Stomach (tissue), 4 donors: ENCODE measurements around the gene TRIM10.

Source experiments
- EP300 ChIP-seq: sonication (generic); formaldehyde crosslinking; IDR thresholded peaks from one replicate; pipeline ENCODE4 v1.6.1; 2017; ENCODE audit warnings: antibody characterized with exemption
- POLR2A ChIP-seq, 4 donors: fragments of 450-650 bp; IDR thresholded peaks; one replicate each; pipeline ENCODE4 v1.6.1; 2016; ENCODE audit warnings: antibody characterized with exemption in 4 of 4, control low read depth in 2 of 4, mild to moderate bottlenecking in 1 of 4, moderate library complexity in 1 of 4
- POLR2AphosphoS5 ChIP-seq, 3 donors: sonication (generic); formaldehyde crosslinking; IDR thresholded peaks; one replicate each; pipeline ENCODE4 v1.6.1; 2016; ENCODE audit warnings: antibody characterized with exemption in 3 of 3
- TF ChIP-seq, protein P1 (sequence below), 7 experiments: fragments of 450-650 bp in 4 of 7; fragments of 200-600 bp in 3 of 7; sonication (generic) in 3 of 7; IDR thresholded peaks; one replicate each; pipeline ENCODE4 v1.5.1; 2016 to 2019; ENCODE audit warnings: antibody characterized with exemption in 7 of 7, control low read depth in 2 of 7, mild to moderate bottlenecking in 1 of 7

DNA sequence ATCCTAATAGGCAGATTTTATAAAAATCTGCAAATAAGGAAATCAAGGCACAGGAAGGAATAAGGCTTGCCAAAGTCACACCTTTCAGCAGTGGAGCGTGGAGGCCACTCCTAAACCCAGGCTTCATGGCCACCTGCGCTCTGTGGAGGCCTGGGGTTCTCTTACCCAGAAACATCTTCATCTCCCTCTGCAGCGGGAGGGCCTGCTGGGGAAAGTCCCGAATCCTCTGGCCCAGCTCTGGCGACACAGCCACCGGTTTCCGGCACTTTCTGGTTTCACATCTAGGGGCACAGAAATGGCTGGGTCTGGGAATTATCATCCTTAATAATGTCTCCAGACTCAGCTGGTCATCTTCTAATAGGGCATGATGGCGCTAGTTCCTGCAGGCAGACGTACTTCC lies 4.2 kb downstream of the TRIM10 start:
- TF ChIP-seq POLR2AphosphoS5 (IDR thresholded peaks at IDR 0.05) (no peak), POLR2A (IDR thresholded peaks at IDR 0.05) (no peak), EP300 (no peak)
- TF ChIP-seq, protein P1, sequence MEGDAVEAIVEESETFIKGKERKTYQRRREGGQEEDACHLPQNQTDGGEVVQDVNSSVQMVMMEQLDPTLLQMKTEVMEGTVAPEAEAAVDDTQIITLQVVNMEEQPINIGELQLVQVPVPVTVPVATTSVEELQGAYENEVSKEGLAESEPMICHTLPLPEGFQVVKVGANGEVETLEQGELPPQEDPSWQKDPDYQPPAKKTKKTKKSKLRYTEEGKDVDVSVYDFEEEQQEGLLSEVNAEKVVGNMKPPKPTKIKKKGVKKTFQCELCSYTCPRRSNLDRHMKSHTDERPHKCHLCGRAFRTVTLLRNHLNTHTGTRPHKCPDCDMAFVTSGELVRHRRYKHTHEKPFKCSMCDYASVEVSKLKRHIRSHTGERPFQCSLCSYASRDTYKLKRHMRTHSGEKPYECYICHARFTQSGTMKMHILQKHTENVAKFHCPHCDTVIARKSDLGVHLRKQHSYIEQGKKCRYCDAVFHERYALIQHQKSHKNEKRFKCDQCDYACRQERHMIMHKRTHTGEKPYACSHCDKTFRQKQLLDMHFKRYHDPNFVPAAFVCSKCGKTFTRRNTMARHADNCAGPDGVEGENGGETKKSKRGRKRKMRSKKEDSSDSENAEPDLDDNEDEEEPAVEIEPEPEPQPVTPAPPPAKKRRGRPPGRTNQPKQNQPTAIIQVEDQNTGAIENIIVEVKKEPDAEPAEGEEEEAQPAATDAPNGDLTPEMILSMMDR (IDR thresholded peaks at IDR 0.05), result no peak
